Adrenal gland (tissue), 12 donors: ENCODE data around the gene CTSH. TPM values are rescaled to one million over a fixed set of nuclear protein-coding genes. Genes with fewer than 3 reads are reported as not detected.
A peak's percentile ranks its signal among the peaks of the same experiment; 100 is the strongest.

ENCODE experiments used
- DNase-seq, 7 donors: peaks; one replicate each; pipeline ENCODE4 v3.0.0-alpha.2; 2019 to 2020
- H3K27ac ChIP-seq, 5 donors: fragments of 200-600 bp; sonication (generic) in 4 of 5; 1 replicate in 3 of 5; 2 replicates in 2 of 5; pipeline versions ENCODE4 v1.5.1 to v1.8.0; 2016 to 2020; ENCODE audit warnings: mild to moderate bottlenecking in 1 of 5
- H3K27me3 ChIP-seq: fragments of 200-600 bp; 2 replicates; pipeline ENCODE4 v1.8.0; 2021
- H3K36me3 ChIP-seq, 2 donors: fragments of 200-600 bp; replicated peaks in 1 of 2; 1 replicate in 1 of 2; 2 replicates in 1 of 2; pipeline versions ENCODE4 v1.5.1 to v1.8.0; 2018 to 2022
- H3K4me1 ChIP-seq, 2 donors: fragments of 200-600 bp; replicated peaks in 1 of 2; 1 replicate in 1 of 2; 2 replicates in 1 of 2; pipeline versions ENCODE4 v1.5.1 to v1.8.0; 2018 to 2021
- H3K4me3 ChIP-seq, 4 donors: fragments of 200-600 bp; sonication (generic) in 3 of 4; one replicate each; pipeline ENCODE4 v1.5.1; 2016 to 2018
- H3K9me3 ChIP-seq, 3 donors: fragments of 200-600 bp; sonication (generic) in 1 of 3; replicated peaks in 1 of 3; 1 replicate in 2 of 3; 2 replicates in 1 of 3; pipeline versions ENCODE4 v1.5.1 to v1.8.0; 2016 to 2021
- POLR2A ChIP-seq, 2 donors: fragments of 450-650 bp; IDR thresholded peaks; one replicate each; pipeline ENCODE4 v1.6.1; 2017; ENCODE audit warnings: antibody characterized with exemption in 2 of 2, mild to moderate bottlenecking in 2 of 2, moderate library complexity in 1 of 2
- WGBS, 4 donors: extraction: QIAGEN DNeasy Blood & Tissue Kit in 2 of 4; methylation state at CpG; one replicate each; pipeline versions ENCODE4 v1.1.5 to v1.1.7; 2013 to 2017; 5-methylcytosine and 5-hydroxymethylcytosine counted together
- intact Hi-C, 2 donors: fragments of 100-400 bp; cut with DNase I; formaldehyde crosslinking; loops; one replicate each; pipeline versions ENCODE4 v1.14.1 to v1.15.0; 2022 to 2023
- polyA plus RNA-seq, 3 donors: library from polyadenylated mRNA; stranded (reverse); fragments of 200-250 nt in 2 of 3; fragments of 350-450 nt in 1 of 3; fragmentation: Illumina TruSeq in 1 of 3; extraction: RNeasy Lipid Tissue Mini Kit (QIAGEN cat#74804) in 1 of 3; gene quantifications; one replicate each; pipeline ENCODE4 v1.2.3, GENCODE V29; 2013 to 2014
- total RNA-seq, 9 donors: library from RNA; depleted of rRNA in 4 of 9; stranded (reverse); fragments of >200 nt in 4 of 9; fragments of 120-200 nt in 1 of 9; fragmentation: NEBNext Ultra II Directional in 1 of 9; extraction: Animal tissue kit (Norgen Biotek cat#: 25700) in 1 of 9; gene quantifications; one replicate each; pipeline versions ENCODE4 v1.1.0 to v1.2.4, GENCODE V29; 2013 to 2023
- TF ChIP-seq, protein P1 (sequence below), 6 experiments: fragments of 450-650 bp in 4 of 6; fragments of 200-600 bp in 2 of 6; sonication (generic) in 1 of 6; IDR thresholded peaks; 1 replicate in 5 of 6; 2 replicates in 1 of 6; pipeline versions ENCODE4 v1.5.1 to v1.8.0; 2016 to 2021; ENCODE audit warnings: antibody characterized with exemption in 6 of 6, mild to moderate bottlenecking in 2 of 6, moderate library complexity in 1 of 6
- donor health status: healthy with polysubstance abuse.
- donor health status: Bipolar disorder and iron deficiency.
- donor health status: DM: yes; HTN: yes; CAD: no.
- donor health status: DM: no; HTN: no; CAD: no.
- donor health status: DM: no; HTN: no; CAD: no.
- donor health status: DM: yes; HTN: yes; CAD: no.

The CTSH gene
- total and polyA plus RNA-seq, 12 donors = 24.2 to 303 (median 139) TPM

DNA sequence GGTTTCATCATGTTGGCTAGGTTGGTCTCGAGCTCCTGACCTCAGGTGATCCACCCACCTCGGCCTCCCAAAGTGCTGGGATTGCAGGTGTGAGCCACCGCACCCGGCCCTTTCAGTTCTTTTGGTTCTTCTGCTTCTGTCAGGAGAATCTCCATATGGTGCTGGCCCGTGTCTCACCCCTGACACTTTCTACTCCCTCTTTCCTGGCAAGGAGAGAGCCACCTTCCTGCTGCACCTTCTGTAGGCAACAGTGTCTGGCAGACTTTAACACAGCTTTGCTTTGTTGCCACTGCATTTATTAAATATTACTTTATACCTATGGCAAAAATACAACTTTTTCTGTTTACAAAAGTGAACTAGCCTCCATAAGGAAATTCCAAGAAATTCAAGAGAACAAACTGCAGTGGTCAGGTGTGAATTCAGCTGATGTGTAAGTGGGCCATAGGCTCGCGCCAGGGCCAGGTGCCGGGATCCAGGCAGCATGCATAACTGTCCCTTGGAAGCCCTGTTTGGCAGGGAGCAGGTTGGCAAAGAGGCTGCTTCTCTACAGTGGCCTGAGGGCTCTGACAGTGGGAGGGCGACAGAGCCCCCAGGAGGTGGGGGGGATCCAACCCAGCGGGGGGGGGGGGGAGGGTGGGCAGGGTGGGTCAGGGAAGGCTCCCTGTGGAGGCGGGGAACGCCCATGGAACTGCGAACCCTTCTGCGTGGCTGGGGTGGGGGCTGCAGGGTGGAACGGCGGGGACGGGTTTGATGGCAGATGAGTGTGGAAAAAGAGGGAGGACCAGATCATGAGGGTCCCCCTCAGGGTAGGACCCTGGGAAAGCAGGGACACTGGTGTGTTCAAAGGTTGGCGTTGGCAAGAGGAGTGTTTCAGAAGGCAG, 21.1 kb downstream of the CTSH start:
- H3K27ac ChIP-seq = no peak overlapping the region
- peaks cover 0 to 69% of the 10 kb centered on the region in 2 donors for H3K36me3 ChIP-seq
- no peaks in the 10 kb centered on the region for H3K4me1 ChIP-seq
- WGBS, 4 donors = 90 to 94% (median 93%) methylated on average over 17 to 18 of the region's 18 CpGs
- no peaks in the 10 kb centered on the region for H3K27me3 ChIP-seq
- no peak for DNase-seq
- no peaks in the 10 kb centered on the region for H3K9me3 ChIP-seq
- no peak overlapping the region for H3K4me3 ChIP-seq
- TF ChIP-seq, protein P1, sequence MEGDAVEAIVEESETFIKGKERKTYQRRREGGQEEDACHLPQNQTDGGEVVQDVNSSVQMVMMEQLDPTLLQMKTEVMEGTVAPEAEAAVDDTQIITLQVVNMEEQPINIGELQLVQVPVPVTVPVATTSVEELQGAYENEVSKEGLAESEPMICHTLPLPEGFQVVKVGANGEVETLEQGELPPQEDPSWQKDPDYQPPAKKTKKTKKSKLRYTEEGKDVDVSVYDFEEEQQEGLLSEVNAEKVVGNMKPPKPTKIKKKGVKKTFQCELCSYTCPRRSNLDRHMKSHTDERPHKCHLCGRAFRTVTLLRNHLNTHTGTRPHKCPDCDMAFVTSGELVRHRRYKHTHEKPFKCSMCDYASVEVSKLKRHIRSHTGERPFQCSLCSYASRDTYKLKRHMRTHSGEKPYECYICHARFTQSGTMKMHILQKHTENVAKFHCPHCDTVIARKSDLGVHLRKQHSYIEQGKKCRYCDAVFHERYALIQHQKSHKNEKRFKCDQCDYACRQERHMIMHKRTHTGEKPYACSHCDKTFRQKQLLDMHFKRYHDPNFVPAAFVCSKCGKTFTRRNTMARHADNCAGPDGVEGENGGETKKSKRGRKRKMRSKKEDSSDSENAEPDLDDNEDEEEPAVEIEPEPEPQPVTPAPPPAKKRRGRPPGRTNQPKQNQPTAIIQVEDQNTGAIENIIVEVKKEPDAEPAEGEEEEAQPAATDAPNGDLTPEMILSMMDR (IDR thresholded peaks at IDR 0.05) = no peak
- no peak for TF ChIP-seq POLR2A (IDR thresholded peaks at IDR 0.05)
- intact Hi-C loops = no loop called here

DNA sequence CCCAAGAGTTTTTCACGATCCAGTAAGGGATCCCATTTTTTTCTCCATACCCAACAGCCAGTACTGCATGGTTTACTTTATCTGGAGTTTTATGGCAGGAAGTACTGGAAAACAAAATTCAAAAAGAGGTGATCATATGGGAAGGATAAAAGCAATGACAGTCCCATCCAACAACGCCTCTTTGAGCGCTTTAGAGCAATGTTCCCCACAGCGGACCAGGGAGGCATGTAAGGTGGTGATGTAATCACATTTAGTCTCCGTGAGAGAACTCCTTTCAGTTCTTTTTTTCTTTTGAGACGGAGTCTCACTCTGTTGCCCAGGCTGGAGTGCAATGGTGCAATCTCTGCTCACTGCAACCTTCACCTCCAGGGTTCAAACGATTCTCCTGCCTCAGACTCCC, 21.8 kb downstream of the CTSH start:
- no peaks in the 10 kb centered on the region for H3K27me3 ChIP-seq
- WGBS, 4 donors = 65 to 78% (median 75%) methylated on average over 7 of the region's 7 CpGs
- TF ChIP-seq, protein P1 (IDR thresholded peaks at IDR 0.05) = no peak
- no peak for TF ChIP-seq POLR2A (IDR thresholded peaks at IDR 0.05)
- intact Hi-C loops = no loop called here
- peaks cover 0 to 75% of the 10 kb centered on the region in 2 donors for H3K36me3 ChIP-seq
- no peak overlapping the region for H3K27ac ChIP-seq
- no peak for DNase-seq
- no peak overlapping the region for H3K4me3 ChIP-seq
- H3K9me3 ChIP-seq = no peaks in the 10 kb centered on the region
- H3K4me1 ChIP-seq = no peaks in the 10 kb centered on the region

DNA sequence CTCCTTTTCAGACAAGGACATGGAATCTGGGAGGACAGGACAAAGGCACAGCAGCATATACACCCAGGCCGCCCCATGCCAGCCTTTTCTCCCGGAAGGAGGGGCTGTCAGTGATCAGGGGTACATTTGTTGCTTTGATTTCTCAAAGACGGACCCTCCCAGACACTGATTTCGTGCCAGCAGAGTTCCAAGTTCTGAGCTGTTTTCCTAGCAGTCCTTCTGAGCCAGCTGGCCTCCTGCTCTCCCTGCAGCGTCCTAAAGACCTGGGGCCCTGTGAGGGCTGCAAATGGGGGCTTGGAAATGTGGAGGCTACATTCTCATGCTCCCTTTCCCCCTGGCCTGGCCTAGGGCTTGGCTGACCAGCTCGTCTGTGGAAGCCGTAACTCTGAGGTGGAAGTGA, 22.3 kb downstream of the CTSH start:
- no peak for DNase-seq
- Histone ChIP-seq H3K9me3 (no peaks in the 10 kb centered on the region), H3K4me1 (peaks cover 0 to 2% of the 10 kb centered on the region in 2 donors), H3K27me3 (no peaks in the 10 kb centered on the region), H3K4me3 (no peak overlapping the region), H3K27ac (no peak overlapping the region), H3K36me3 (peaks cover 0 to 75% of the 10 kb centered on the region in 2 donors)
- TF ChIP-seq POLR2A (IDR thresholded peaks at IDR 0.05) = no peak
- TF ChIP-seq, protein P1 (IDR thresholded peaks at IDR 0.05) = no peak
- intact Hi-C loops = no loop called here
- 80 to 84% (median 83%) methylated on average over 6 to 7 of the region's 7 CpGs for WGBS, 4 donors

DNA sequence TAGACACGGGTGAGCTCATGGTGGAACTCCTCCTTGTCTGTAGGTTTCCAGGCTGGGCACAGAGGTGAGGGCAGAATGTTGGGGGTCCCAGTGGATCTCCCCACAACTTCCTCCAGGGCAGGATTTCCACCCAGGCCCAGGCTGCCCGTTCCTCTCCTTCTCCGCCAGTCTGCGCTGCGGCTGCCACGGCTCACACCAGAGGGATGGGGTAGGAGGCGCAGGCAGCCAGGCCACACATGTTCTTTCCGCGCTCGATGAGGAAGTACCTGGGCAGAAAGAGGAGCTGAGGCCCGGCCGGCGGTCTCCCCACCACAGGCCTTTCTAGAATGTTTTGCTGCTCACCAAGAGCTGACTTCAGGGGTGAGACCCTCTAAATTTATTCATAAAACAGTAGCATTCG, 22.9 kb downstream of the CTSH start:
- DNase-seq = peak in 1 of 7 donors; percentile 25
- 92 to 97% (median 92%) methylated on average over 13 to 14 of the region's 14 CpGs for WGBS, 4 donors
- TF ChIP-seq, protein P1 (IDR thresholded peaks at IDR 0.05) = no peak
- TF ChIP-seq POLR2A (IDR thresholded peaks at IDR 0.05) = no peak
- Histone ChIP-seq H3K4me3 (no peak overlapping the region), H3K36me3 (peaks cover 0 to 75% of the 10 kb centered on the region in 2 donors), H3K9me3 (no peaks in the 10 kb centered on the region), H3K27me3 (no peaks in the 10 kb centered on the region), H3K27ac (no peak overlapping the region), H3K4me1 (peaks cover 0 to 8% of the 10 kb centered on the region in 2 donors)
- intact Hi-C loops = no loop called here
